Measurements from ENCODE around the gene LYRM4.

Gene LYRM4

GRCh38 chr6:5103250-5103649 lies 157.5 kb downstream of the LYRM4 start:
- Histone ChIP-seq H3K4me3 (no peak overlapping the region), H3K4me2 (peak overlapping the region; percentile 38), H3K27me3 (no peaks in the 10 kb centered on the region), H3K4me1 (peaks cover 19% of the 10 kb centered on the region), H3K9ac (no peak overlapping the region), H3K9me3 (peaks cover 7% of the 10 kb centered on the region; the same call in 1 of the 2 replicates), H3K36me3 (peaks cover 17% of the 10 kb centered on the region), H4K20me1 (0 out of 2 replicates have a peak, but pooled peaks cover 5% of the 10 kb centered on the region), H3K27ac (no peak overlapping the region)
- no peak for TF ChIP-seq Cebpa-rat (IDR thresholded peaks at IDR 0.05)

- TF ChIP-seq Cebpa-rat (IDR thresholded peaks at IDR 0.05), result no peak
- H3K9me3 ChIP-seq, result peaks cover 7% of the 10 kb centered on the region; the same call in 1 of the 2 replicates
- H3K4me1 ChIP-seq, result peaks cover 19% of the 10 kb centered on the region
- H3K4me3 ChIP-seq, result no peak overlapping the region
- no peak overlapping the region for H3K27ac ChIP-seq
- peak overlapping the region; percentile 38; the same call in 1 of the 2 replicates for H3K4me2 ChIP-seq
- peaks cover 14% of the 10 kb centered on the region for H3K36me3 ChIP-seq
- H4K20me1 ChIP-seq, result 0 out of 2 replicates have a peak, but pooled peaks cover 2% of the 10 kb centered on the region
- no peaks in the 10 kb centered on the region for H3K27me3 ChIP-seq
- H3K9ac ChIP-seq, result no peak overlapping the region
These were observed 158.3 kb downstream of the LYRM4 start for GRCh38 chr6:5102267-5102970.

GRCh38 chr6:5100806-5101205 lies 159.9 kb downstream of the LYRM4 start:
- H3K36me3 ChIP-seq, result no peaks in the 10 kb centered on the region
- peaks cover 7% of the 10 kb centered on the region; the same call in 1 of the 2 replicates for H3K9me3 ChIP-seq
- H3K27ac ChIP-seq, result no peak overlapping the region
- H3K4me2 ChIP-seq, result no peak overlapping the region
- no peak overlapping the region for H3K4me3 ChIP-seq
- TF ChIP-seq Cebpa-rat (IDR thresholded peaks at IDR 0.05), result no peak
- H3K27me3 ChIP-seq, result no peaks in the 10 kb centered on the region
- H4K20me1 ChIP-seq, result no peaks in the 10 kb centered on the region
- H3K9ac ChIP-seq, result no peak overlapping the region
- H3K4me1 ChIP-seq, result peaks cover 19% of the 10 kb centered on the region

GRCh38 chr6:5099537-5099936 lies 161.2 kb downstream of the LYRM4 start:
- Histone ChIP-seq H3K27me3 (no peaks in the 10 kb centered on the region), H3K36me3 (no peaks in the 10 kb centered on the region)

GRCh38 chr6:5098501-5099270 lies 162.1 kb downstream of the LYRM4 start:
- TF ChIP-seq Cebpa-rat (IDR thresholded peaks at IDR 0.05), result no peak
- Histone ChIP-seq H3K36me3 (no peaks in the 10 kb centered on the region), H3K27ac (no peak overlapping the region)

More at GRCh38 chr6:5099537-5099936, 161.2 kb downstream of the LYRM4 start:
- Histone ChIP-seq H3K27ac (no peak overlapping the region), H4K20me1 (no peaks in the 10 kb centered on the region), H3K4me3 (no peak overlapping the region), H3K4me1 (peaks cover 19% of the 10 kb centered on the region), H3K9ac (no peak overlapping the region), H3K4me2 (no peak overlapping the region), H3K9me3 (peaks cover 7% of the 10 kb centered on the region; the same call in 1 of the 2 replicates)
- no peak for TF ChIP-seq Cebpa-rat (IDR thresholded peaks at IDR 0.05)

GRCh38 chr6:5096482-5096881 lies 164.3 kb downstream of the LYRM4 start:
- peaks cover 6% of the 10 kb centered on the region for H3K4me1 ChIP-seq
- H3K27me3 ChIP-seq, result no peaks in the 10 kb centered on the region
- H3K27ac ChIP-seq, result no peak overlapping the region
- no peak overlapping the region for H3K9ac ChIP-seq
- no peaks in the 10 kb centered on the region for H4K20me1 ChIP-seq
- no peak overlapping the region for H3K4me3 ChIP-seq
- no peak for TF ChIP-seq Cebpa-rat (IDR thresholded peaks at IDR 0.05)
- peaks cover 3% of the 10 kb centered on the region; the same call in 1 of the 2 replicates for H3K9me3 ChIP-seq
- no peak overlapping the region for H3K4me2 ChIP-seq
- H3K36me3 ChIP-seq, result no peaks in the 10 kb centered on the region

More at GRCh38 chr6:5098501-5099270, 162.1 kb downstream of the LYRM4 start:
- Histone ChIP-seq H4K20me1 (no peaks in the 10 kb centered on the region), H3K4me1 (peaks cover 13% of the 10 kb centered on the region), H3K27me3 (no peaks in the 10 kb centered on the region), H3K9me3 (peaks cover 7% of the 10 kb centered on the region; the same call in 1 of the 2 replicates), H3K9ac (no peak overlapping the region), H3K4me2 (no peak overlapping the region), H3K4me3 (no peak overlapping the region)

GRCh38 chr6:5095236-5095635 lies 165.5 kb downstream of the LYRM4 start:
- H3K9me3 ChIP-seq, result no peaks in the 10 kb centered on the region
- H3K4me1 ChIP-seq, result peaks cover 16% of the 10 kb centered on the region
- no peaks in the 10 kb centered on the region for H3K36me3 ChIP-seq
- H4K20me1 ChIP-seq, result no peaks in the 10 kb centered on the region
- no peak for TF ChIP-seq Cebpa-rat (IDR thresholded peaks at IDR 0.05)
- H3K4me3 ChIP-seq, result no peak overlapping the region
- H3K27me3 ChIP-seq, result no peaks in the 10 kb centered on the region
- H3K4me2 ChIP-seq, result no peak overlapping the region
- H3K27ac ChIP-seq, result no peak overlapping the region
- H3K9ac ChIP-seq, result no peak overlapping the region

GRCh38 chr6:5094327-5094726 lies 166.4 kb downstream of the LYRM4 start:
- Histone ChIP-seq H4K20me1 (no peaks in the 10 kb centered on the region), H3K36me3 (no peaks in the 10 kb centered on the region), H3K4me1 (peaks cover 25% of the 10 kb centered on the region), H3K27ac (no peak overlapping the region), H3K9ac (no peak overlapping the region), H3K9me3 (no peaks in the 10 kb centered on the region), H3K4me2 (no peak overlapping the region), H3K4me3 (no peak overlapping the region), H3K27me3 (no peaks in the 10 kb centered on the region)
- TF ChIP-seq Cebpa-rat (IDR thresholded peaks at IDR 0.05), result no peak

- TF ChIP-seq Cebpa-rat (IDR thresholded peaks at IDR 0.05), result no peak
These were observed 167.3 kb downstream of the LYRM4 start for GRCh38 chr6:5093231-5094015.

More at GRCh38 chr6:5093231-5094015, 167.3 kb downstream of the LYRM4 start:
- H3K9ac ChIP-seq, result no peak overlapping the region
- H3K4me3 ChIP-seq, result no peak overlapping the region
- H3K36me3 ChIP-seq, result no peaks in the 10 kb centered on the region
- H3K27ac ChIP-seq, result no peak overlapping the region
- no peaks in the 10 kb centered on the region; the same call in 1 of the 2 replicates for H3K27me3 ChIP-seq
- H4K20me1 ChIP-seq, result no peaks in the 10 kb centered on the region
- H3K4me2 ChIP-seq, result no peak overlapping the region
- H3K4me1 ChIP-seq, result peaks cover 25% of the 10 kb centered on the region
- no peaks in the 10 kb centered on the region for H3K9me3 ChIP-seq

All from BLaER1 (cell line).